ENCODE measurements around the gene NPAS3.

Gene NPAS3

DNA sequence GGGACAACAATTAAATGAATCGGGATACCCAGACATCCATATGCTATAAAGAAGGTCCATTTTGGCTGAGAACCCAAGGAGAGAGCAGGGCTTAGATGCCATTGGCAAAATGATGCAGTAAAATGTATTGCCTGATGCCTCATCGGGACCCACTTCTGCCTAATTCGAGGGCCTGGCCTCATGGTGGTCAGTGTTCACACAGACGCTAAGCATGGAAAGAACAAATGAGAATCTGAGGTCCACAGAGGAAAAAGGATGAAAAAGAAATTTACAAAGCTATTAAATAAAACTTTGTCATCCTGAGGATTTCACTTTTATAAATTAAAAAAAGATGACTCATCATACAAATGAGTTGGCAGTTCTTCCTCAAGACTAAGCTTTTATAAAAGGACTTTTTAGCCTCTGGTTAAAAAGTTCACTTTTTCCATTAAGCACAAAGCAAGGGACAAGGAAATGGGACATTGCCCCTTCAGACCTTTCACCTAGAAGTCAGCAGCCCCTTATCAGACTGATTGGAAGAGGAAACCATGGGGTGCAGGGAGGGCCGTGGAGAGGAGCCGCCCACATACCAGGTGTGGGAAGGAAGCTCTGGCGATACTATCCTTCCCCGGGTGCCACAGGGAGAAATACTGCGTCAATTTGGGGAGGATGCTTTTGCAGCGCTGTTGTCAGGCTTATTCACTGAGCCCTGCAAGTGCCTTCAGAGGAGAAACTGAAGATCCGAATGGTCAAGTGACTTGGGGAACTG, 836.2 kb downstream of the NPAS3 start:
- DNase-seq (ENCODE audit: low read depth in 2 of 2, low spot score in 1 of 2), result no peak

DNA sequence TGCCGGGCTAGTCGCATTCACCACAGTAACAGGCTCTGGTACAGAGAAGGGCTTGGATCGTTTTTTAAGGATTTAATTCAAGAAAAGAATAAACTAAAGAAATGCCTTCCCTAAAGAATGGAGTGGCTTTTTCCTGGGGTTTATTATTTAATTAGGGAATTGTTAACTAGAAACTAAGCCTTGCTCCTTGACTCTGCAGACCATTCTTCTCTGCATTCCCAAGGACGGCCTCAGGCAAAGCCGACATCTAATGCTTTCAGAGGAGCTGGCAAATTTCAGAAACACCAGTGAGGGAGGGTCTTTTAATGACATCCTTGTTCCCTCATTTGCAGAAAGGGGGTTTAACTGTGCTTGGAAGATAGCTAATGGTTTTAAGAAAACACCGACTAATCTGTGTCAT, 838.2 kb downstream of the NPAS3 start:
- no peak for DNase-seq (ENCODE audit: low read depth in 2 of 2, low spot score in 1 of 2)

DNA sequence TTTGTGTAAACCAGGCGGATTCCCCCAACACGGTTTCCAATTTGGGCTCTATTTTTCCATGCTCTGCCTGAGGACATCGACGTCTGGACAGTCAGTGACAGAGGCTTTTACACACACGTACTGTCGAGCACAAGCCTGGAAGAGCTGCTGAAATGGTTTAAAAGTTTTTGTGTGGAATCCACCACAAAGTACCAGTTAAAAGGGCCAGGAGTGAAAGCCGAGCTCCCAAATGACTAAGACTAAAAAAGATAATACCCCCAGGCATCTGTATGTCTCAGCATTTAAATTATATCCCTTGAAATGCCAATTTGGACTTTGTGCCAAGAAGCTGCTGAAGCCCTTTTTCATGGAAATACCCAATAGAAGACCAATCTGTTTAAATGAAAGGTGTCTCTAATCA, 839.0 kb downstream of the NPAS3 start:
- DNase-seq (ENCODE audit: low read depth in 2 of 2, low spot score in 1 of 2), result no peak

DNA sequence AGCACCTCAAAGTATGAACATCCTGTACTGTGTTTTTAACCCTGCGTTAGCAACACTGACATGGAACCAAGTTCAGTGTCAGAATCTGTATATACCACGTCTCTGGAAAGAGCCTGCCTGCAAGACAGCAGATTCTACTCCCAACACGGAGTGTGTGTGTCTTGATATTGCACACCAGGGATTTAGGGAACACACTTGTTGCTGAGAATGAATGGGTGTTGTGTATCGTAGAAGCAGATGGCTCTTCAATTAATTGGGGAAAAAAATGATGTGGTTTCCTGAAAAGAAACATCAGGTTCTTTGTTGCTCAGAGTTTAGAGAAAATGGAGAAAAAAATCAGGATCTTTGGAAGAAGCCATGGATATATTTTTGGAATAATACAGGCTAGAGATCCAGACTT, 841.4 kb downstream of the NPAS3 start:
- DNase-seq (ENCODE audit: low read depth in 2 of 2, low spot score in 1 of 2), result no peak

DNA sequence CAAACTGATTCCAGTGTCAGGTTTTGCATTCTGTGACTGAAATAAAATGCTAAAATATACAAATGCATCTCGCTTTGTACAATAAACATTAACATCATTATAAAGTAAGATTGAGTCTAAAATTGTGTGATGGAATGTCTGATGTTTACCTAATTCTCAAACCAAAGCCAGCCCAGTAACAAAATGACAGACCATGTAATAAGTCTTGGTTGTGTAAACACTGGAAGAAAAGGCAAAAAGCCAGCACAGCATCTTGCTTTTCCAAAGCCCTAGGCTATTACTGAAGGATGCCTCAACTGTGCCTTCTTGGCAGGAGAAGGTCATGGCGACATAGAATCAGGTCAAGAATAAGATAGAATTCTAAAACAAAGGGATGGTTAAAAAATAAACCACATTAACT, 842.6 kb downstream of the NPAS3 start:
- DNase-seq (ENCODE audit: low read depth in 2 of 2, low spot score in 1 of 2), result no peak

DNA sequence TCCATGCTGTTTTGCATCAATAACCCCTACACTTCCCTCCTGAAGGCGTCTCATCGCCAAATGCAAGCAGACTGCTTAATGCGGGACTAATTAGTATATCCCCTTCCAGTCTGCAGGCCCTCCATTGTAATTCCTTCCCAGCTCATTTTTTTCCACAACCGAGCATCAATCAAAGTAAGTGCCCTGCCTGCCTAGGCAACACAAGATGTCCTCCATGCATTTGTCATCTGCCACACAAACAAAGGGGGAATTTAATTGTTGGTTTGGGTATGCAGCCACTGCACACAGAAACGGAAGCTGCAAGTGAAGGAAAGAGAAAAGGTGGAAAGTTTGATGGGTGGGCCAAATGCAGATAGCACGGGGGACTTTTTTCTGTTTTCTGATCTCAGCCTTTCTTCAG, 844.2 kb downstream of the NPAS3 start:
- no peak for DNase-seq (ENCODE audit: low read depth in 2 of 2, low spot score in 1 of 2)

DNA sequence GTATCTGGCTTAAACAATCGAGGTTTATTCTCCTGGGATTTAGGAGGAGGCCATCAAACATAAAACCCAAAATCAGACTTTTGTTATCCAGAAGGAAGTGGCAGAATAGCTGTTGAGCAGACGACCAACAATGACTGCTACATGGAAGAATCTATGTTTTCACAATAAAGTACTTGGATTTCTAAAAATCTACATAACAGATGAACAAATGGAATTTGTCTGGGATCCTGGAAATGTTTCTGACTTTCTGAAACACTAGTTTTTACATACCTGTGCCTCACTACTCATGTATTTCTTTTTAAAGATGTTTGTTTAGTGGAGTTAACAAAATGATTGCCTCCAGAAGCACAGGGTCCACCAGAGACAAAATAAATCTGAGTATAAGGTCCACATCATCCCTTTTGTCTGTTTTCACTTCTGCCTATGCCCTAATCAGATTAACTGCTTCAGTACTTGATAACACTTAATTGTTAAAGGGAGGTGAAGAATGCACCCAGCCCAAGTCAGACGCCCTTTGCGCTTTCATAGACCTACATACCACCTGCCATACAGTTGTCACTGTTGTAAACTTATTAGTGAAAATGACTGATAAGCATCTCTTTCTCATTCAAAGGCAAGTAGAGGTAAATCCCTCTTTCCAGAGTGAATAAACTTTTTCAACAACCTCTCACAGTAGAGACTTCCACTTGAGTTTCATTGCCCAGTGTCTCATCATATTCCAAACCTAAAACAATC, 847.6 kb downstream of the NPAS3 start:
- DNase-seq (ENCODE audit: low read depth in 2 of 2, low spot score in 1 of 2), result no peak

DNA sequence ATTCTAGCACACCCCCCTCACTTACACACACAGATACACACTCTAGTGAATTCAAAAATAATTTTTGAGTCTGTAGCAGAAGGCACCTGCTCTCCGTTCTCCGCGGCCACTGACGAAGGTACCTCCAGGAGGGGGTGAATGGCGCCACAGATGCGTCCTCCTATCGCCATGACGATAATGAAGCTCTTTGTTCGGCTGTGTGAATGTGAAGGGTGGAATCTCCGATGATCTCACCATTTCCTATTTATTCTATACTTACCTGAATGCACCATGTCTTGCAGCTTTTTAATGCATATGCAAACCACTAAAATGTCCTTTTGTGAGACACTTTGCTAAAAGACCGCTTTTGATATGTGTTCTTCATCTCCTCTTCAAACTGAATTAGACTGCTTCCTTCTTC, 849.5 kb downstream of the NPAS3 start:
- no peak for DNase-seq (ENCODE audit: low read depth in 2 of 2, low spot score in 1 of 2)

DNA sequence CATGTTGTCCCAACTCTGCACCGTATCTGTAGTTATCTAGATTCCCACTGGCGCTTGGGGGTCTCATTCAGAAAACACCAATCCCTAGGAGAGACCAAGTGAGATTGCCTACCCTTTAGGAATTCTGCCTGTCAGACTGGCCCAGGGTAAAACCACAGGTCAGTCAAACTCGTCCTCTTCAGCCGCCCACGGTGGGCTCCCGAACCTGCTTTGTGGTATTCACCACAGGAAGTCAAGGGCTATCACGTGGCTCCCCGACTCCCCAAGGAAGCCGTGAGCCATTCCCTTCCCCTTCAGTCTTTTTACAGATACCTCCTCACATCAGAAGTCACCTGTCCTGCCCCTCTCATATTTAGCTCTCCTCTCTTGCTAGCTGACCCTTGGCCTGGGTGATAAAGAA, 852.3 kb downstream of the NPAS3 start:
- no peak for DNase-seq (ENCODE audit: low read depth in 2 of 2, low spot score in 1 of 2)

DNA sequence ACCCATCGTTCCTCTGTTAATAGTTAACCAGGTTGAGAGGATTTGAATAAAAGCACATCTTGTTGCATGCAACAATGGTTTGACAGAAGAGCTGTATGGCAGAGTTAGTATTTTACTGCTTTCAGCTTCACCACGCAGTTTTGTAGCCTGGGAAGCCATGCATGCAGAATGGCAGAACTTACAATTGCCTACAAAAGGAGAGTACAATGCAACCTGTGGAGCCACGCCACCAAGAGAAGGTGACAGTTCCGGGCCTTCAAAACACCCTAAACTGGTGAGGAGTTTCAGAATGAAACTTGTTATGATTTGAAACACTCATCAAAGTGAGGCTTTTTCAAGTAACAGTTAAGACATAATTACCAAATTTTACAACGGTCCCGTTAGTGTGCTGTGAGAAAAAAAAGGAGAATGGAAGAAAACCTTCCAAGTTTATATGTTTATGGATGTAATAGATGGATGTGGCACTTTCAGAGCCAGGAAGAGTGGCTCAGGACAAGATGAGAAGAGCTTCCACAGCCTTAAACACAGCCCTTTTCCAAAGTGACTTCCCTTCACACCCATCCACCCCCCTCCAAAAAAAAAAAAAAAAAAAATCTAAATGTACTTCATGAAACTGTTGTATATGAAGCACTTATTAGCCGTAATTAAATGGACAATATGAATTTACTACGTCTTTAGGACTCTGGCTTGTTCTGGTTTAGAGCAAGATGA, 853.5 kb downstream of the NPAS3 start:
- DNase-seq (ENCODE audit: low read depth in 2 of 2, low spot score in 1 of 2), result no peak

DNA sequence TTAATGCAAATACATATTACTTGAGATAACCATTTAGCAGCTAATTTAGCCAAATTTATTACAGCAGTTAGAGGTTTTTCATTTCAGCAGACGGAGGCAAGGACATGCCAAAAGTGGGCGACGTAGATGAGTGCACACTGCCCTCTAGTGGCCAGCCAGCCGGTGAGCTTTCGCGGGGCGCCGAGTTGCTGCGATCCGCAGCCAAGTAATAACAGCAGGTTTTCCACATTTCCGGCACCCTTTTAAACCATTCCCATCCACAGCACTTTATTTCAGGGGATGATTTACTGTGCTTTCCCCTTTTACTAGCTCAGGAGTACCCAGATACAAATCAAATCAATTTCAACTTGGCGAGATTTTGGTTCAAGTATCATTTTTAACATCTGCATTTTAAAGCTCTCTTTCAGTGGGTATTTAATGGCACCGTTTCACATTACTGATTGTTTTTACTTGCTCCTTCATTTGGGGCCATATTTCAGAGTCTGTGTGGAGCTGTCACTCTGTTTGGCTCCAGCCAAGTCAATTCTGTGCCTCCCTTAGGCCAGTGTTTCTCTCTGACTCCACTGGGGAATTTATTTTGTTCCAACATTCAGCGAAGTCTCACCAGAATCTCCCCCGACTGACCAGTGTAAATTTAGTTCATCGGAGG, 854.2 kb downstream of the NPAS3 start:
- DNase-seq (ENCODE audit: low read depth in 2 of 2, low spot score in 1 of 2), result peak; percentile 12 to 33

DNA sequence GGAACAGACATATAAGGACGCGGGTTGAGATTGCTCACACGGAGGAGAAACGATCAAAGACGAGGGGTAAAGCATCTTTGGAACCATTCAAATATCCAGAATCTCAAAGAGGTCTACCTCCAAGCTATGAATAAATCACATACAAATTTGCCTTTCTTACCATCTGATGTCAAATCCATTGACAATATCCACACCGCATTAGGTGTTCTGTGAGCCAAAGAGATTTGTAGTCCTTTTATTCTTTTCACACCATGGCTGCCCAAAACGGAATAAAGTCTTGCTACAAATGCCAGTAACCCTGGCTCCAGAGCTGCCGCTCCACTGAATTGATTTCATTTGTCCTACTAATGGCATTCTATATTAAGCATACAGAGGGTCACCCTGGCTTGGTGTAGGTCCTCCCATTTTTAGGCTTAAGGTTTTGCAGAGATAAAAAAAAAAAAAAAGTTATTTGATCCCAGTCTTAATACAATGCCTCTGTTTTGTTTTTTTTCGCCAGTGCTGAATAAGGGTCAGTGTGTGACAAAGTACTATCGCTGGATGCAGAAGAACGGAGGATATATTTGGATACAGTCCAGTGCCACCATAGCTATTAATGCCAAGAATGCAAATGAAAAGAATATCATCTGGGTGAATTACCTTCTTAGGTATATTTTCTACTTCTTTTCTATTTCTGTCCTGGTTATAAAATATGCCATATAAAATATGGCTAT, 854.9 kb downstream of the NPAS3 start:
- DNase-seq (ENCODE audit: low read depth in 2 of 2, low spot score in 1 of 2), result no peak

DNA sequence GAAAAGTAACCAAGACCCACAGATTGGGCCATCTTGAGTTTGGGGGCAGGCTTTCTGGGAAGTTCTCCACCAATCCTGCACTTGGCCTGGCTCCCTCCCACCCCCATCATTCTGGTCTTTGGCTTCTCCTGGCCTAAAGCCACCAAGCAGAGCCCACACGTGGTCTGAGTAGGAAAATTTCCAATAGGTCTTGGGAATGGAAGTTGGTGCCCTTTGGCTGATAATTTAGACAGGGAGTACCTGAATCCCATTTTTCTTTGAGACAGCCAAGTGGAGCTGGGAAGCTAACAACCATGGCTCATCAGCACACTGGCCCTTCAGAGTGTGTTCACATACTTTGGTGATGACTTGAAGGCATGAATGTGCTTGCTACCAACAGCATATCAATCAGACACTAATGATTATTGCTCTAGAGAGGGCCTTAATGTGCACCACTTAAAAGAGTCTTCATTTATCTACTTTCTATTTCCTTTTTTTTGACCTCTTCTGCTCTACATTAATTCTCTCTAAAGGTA, 856.2 kb downstream of the NPAS3 start:
- DNase-seq (ENCODE audit: low read depth in 2 of 2, low spot score in 1 of 2), result no peak

DNA sequence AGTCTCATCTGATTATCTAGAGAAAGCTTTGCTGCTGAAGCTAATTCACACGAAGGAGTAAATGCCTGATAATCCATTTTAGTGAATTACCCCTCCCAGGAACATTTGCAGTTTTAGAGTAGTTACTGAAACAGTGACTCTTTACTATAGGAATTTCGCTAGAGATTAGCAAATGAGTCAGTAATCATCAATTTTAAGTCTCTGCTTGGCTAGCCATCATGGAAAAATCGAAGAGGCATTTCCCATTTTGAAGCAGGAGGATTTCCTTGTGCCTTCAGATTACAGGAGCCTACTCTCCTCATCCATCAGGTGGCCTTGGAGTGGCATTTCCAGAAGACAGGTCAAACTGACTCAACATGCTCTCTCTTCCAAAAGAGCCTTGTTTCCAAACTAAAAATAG, 857.7 kb downstream of the NPAS3 start:
- DNase-seq (ENCODE audit: low read depth in 2 of 2, low spot score in 1 of 2), result no peak

DNA sequence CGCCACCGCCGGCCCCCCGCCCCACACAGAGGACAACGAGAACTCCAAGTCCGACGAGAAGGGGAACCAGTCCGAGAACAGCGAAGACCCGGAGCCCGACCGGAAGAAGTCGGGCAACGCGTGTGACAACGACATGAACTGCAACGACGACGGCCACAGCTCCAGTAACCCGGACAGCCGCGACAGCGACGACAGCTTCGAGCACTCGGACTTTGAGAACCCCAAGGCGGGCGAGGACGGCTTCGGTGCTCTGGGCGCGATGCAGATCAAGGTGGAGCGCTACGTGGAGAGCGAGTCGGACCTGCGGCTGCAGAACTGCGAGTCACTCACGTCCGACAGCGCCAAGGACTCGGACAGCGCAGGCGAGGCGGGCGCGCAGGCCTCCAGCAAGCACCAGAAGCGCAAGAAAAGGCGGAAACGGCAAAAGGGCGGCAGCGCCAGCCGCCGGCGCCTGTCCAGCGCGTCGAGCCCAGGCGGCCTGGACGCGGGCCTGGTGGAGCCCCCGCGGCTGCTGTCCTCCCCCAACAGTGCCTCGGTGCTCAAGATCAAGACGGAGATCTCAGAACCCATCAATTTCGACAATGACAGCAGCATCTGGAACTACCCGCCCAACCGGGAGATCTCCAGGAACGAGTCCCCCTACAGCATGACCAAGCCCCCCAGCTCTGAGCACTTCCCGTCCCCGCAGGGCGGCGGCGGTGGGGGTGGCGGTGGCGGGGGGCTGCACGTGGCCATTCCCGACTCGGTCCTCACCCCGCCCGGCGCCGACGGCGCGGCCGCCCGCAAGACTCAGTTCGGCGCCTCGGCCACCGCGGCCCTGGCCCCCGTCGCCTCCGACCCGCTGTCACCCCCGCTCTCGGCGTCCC, 861.3 kb downstream of the NPAS3 start:
- no peak for DNase-seq (ENCODE audit: low read depth in 2 of 2, low spot score in 1 of 2)

DNA sequence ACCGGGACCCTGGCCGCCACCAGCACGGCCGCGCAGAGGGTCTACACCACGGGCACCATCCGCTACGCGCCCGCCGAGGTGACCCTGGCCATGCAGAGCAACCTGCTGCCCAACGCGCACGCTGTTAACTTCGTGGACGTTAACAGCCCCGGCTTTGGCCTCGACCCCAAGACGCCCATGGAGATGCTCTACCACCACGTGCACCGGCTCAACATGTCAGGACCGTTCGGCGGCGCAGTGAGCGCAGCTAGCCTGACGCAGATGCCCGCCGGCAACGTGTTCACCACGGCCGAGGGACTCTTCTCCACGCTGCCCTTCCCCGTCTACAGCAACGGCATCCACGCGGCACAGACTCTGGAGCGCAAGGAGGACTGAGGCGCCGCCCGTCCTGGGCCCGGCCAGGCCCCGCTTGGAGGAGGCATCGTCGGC, 862.1 kb downstream of the NPAS3 start:
- no peak for DNase-seq (ENCODE audit: low read depth in 2 of 2, low spot score in 1 of 2)

DNA sequence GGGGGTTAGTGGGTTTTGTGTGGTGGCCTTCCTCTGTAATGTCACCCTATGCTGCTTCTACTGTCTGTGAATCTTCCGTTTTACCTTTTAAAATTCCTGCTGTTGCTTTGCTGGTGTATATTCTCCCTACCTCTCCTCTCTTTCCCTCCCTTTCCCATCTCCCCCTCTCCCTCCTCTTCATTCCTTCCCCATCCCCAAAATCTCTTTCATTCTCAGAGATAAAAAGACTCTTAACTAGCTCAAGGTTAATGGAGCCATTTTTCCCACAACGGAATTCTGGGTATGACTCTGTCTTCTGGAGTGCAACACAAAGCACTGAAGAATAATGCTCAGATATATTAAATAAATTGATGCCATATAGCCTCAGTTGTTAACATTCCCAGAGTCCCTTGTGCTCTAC, 864.1 kb downstream of the NPAS3 start:
- DNase-seq (ENCODE audit: low read depth in 2 of 2, low spot score in 1 of 2), result no peak

DNA sequence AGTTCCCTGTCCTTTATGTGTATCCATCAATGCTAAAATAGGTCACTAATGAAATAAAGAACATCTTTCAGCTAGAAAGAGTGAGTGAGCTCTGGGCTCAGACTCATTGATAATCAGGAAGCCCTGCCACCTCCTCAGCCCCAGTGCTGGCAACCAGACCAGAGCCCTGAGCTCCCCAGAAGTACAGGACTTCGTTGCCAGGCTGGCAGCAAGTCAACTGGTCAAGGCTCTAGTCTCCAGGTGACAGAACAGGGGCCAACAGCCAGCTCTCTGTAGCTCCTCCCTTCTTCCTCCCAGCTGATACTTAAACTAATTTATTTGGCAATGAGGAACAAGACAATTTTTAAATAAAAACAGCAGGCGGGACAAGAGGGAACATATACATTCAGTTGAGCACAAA, 866.9 kb downstream of the NPAS3 start:
- no peak for DNase-seq (ENCODE audit: low read depth in 2 of 2, low spot score in 1 of 2)

DNA sequence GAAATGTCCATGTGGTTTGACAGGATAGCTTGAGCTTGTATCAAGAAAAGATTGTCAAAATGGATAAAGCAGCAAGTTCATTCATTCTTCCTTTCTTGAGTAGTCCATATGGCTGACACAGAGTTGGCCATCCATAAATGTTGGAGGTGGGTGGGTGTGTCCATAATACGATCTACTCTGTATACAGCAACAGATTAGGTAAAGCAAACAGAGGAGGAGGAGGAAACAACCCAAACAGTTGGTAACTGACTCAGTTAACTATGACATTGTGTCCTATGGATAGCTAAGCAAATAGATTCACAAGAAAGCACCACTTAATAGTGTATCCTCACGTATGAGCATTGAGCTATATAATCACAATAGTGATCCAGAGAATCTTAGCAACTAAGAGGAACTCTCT, 868.2 kb downstream of the NPAS3 start:
- DNase-seq (ENCODE audit: low read depth in 2 of 2, low spot score in 1 of 2), result no peak

DNA sequence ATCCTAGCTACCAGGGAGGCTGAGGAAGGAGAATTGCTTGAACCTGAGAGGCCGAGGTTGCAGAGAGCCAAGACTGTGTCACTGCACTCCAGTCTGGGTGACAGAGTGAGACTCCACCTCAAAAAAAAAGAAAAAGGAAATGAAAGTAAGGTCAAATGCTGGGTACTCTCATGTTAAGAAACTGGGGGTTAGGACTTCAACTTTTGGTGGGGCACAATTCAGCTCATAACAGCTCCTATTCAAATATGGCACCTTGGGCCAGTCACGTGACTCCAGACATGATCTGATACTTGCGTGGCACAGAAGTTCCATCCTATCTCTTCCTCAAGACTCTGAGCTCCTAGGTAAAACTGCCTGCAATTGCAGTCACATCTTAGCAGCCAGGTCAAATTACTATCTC, 869.5 kb downstream of the NPAS3 start:
- DNase-seq (ENCODE audit: low read depth in 2 of 2, low spot score in 1 of 2), result no peak
